ENCODE measurements around the gene ERG28. TPM values are rescaled to one million over a fixed set of nuclear protein-coding genes. Genes with fewer than 3 reads are reported as not detected.
"Not testable (repeated sequence)": the region's sequence is repeated elsewhere in the genome, so short reads cannot be mapped to it uniquely, and the experiment has no call there.

ERG28 gene
- total RNA-seq, 1 donor from 2014 or later, result 6.7 TPM

GRCh38 chr14:75626396-75626795 lies 34.3 kb downstream of the ERG28 start:
- no peak for DNase-seq (ENCODE audit: low read depth, low spot score)

DNA sequence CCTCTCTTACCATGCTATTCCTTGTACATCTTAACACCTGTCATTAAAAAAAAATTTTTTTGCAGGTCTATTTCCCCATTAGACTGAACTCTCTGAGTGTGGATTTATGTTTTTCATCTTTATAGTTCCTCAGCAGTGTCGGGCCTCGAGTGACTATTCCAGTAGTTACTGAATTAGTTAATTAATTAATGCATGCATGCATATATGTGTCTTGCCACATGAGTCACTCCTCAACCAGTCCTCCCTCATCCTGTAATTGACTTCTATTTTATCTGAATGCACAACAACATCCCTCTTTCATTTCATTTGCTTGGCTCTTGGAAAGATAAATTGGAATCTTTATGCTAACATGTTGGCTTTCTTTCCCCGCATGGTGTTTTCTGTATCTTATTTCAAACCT lies 35.6 kb downstream of the ERG28 start:
- DNase-seq (ENCODE audit: low read depth, low spot score), result no peak

DNA sequence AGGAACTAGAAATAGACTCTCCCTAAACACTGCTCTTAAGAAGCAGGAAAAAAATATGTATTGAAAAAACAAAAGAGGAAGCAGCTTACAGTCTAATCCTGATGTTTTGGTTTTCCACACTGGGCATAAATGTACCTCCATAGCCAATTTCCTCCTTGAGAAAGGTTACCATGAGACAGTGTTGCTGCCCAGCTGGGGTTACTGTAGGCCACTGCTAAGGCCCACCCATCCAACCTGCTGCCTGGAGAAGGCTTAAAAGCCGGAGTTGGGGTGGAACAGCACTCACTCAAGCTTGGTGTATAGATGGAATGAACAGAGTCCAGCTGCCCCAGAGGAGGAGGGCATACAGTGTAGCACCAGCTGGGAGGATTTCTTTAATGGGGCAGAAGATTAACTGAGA lies 41.1 kb downstream of the ERG28 start:
- DNase-seq (ENCODE audit: low read depth, low spot score), result no peak

GRCh38 chr14:75615200-75615599 lies 45.5 kb downstream of the ERG28 start:
- no peak for DNase-seq (ENCODE audit: low read depth, low spot score)

DNA sequence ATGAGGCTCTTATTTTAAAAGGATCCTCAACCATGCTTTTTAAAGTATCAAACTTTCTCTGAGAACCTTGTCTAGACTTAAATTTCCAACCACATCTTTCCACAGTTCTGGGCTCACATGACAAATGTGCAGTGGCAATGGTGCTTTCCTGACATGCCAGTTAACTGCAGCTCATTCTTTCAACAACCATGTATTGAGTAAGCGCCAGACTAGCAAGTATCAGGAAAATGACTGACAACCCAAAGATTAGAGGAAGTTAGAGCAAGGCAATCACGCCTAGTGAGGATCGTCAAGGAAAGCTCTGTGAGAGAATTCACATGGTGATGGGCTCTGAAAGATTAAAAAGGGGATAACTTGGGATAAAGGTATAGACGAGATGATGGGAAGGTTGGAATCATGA lies 46.5 kb downstream of the ERG28 start:
- DNase-seq (ENCODE audit: low read depth, low spot score), result no peak

- DNase-seq (ENCODE audit: low read depth, low spot score), result no peak
These were observed 48.5 kb downstream of the ERG28 start for GRCh38 chr14:75612157-75612556.

- no peak for DNase-seq (ENCODE audit: low read depth, low spot score)
These were observed 49.8 kb downstream of the ERG28 start for GRCh38 chr14:75610834-75611233.

DNA sequence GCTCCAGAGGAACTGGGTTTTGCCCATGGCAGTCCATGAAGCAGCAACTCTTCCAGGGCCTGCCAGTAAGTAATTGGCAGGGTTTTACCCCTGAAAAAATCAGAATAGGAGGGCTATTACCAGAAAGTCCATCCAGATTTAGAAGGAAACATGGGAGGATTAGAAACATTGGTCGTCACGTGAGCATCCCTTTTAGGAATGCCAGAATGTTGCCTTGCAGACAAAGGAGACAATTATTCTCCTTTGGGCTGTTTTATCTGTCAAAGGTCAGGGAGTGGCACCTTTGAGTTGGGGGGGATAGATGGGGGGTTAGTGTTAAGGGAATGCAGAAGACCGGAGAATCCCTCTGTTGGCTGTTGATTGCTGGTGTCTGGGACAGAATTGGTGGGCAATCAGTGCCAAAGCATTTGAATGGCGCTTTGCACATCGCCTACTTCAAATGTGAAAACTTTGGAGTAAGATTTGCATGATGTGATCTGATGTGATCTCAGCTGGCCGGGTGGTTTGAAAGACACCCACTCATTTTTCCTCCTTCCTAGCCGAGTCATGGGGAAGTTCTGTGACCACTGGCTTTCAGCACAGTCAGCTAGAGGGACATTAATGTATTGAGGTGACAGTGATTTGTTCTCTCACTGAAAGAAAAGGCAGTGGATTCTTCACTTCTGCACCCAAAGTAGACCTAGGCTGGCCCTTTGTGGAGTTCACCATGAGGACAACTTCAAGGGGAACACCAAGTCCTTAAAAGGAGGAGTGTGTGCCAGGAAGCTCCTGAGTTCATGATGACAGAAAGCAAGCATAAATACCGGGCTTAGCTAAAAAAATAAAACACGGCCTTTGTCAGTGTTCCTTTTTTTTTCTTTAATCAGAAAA lies 50.8 kb downstream of the ERG28 start:
- no peak for DNase-seq (ENCODE audit: low read depth, low spot score)

GRCh38 chr14:75609116-75609515 lies 51.6 kb downstream of the ERG28 start:
- DNase-seq (ENCODE audit: low read depth, low spot score), result no peak

DNA sequence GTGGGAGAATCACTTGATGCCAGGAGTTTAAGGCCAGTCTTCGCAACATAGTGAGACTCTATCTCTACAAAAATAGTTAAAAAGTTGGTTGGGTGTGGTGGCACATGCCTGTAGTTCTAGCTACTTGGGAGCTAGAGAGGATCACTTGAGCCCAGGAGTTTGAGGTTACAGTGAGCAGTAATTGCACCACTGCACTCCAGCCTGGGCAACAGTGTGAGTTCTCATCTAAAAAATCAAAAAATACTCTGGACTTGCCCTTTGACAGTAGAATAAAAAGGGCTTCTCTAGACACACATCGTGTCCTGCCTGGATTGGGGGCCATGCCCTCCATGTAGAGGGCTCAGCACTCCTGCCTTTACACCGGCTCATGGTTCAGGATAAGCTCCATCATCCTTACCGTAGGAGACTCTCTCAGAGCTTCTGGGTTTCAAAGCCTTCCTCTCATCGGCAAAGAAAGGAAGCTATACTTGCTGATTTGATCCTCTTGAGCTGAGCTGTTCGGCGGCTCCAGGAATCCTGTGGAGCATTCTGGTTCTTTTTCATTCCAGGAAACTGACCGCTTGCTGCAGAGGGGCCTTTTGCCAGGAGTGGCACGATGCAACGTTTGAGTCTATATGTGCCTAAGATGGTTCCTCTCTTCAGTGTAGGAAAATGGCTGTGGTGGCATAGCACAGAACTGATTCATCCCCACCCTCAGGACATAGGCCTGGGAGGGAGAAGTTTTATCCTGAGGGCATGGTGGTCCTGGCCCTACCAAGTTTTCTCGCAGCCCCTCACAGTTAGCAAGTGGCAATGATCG lies 52.6 kb downstream of the ERG28 start:
- DNase-seq (ENCODE audit: low read depth, low spot score), result no peak

DNA sequence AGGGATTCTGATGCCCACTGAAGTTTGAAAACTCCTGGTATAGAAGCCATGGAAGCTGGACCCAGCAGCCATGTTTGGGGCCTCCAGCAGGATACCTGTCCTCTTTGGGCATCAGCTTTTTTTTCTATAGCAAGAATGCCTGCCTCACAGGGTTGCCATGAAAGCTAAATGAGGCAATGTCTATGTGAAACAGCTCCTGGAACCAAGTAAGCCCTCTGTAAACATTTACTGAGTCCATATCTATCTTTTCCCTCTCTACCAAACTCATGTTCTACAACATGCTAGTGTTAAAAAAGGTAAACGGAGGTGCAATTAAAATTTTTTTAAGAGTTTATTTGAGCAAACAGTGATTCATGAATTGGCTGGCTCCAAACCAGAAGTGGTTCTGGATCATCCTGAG lies 53.6 kb downstream of the ERG28 start:
- no peak for DNase-seq (ENCODE audit: low read depth, low spot score)

- DNase-seq (ENCODE audit: low read depth, low spot score), result no peak
These were observed 54.8 kb downstream of the ERG28 start for GRCh38 chr14:75605916-75606315.

DNA sequence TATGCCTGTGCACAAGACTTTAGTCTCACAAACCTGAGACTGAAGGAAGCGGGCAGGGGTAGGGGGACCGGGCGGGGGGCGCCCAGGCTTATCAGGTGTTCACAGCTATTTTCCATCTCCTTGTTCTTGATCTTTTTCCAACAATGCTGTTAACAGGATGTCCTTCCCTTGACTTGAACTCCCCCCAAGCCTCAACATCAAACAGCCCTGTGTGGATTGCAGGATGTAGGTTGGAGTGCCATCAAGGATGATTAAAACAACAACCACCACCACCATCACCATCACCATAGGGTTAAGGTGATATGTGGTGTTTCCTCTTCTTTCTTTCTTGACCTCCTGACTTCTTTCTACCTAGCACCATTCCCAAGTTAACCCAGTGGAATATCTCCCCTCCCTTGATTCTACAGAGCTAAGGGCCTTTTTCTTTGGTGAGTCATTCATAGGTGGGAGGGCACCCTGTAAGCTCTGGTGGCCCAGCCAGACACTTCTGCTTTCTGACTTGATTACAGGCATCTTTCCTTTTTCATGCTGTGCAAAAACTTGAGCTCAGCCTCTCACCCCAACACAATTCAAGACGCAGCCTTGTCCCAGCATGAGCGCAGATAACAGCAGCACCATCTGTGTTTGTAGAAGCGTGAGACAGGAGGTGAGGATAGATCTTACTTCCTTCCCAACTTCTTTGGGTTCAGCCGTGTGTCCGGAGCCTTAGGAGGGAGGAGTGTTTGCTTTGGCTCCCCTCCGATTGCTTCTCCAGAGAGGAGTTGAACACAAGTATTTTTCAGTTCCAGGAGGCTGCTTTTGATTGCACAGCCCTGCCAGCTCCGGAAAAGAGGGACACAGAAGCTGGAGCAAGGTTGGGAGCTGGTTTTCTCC lies 55.5 kb downstream of the ERG28 start:
- peak; percentile 76 for DNase-seq (ENCODE audit: low read depth, low spot score)

- DNase-seq (ENCODE audit: low read depth, low spot score), result no peak
These were observed 58.2 kb downstream of the ERG28 start for GRCh38 chr14:75602503-75602902.

GRCh38 chr14:75601061-75601460 lies 59.6 kb downstream of the ERG28 start:
- not testable (repeated sequence) for DNase-seq (ENCODE audit: low read depth, low spot score)

DNA sequence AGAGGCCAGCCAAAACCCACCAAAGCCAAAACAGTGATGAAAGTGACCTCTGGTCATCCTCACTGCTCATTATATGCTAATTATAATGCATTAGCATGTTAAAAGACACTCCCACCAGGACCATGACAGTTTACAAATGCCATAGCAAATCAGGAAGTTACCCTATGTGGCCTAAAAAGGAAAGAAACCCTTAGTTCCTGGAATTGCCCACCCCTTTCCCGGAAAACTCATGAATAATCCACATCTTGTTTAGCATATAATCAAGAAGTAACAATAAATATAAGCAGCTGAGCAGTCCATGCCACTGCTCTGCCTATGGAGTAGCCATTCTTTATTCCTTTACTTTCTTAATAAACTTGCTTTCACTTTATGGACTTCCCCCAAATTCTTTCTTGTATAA lies 60.6 kb downstream of the ERG28 start:
- not testable (repeated sequence) for DNase-seq (ENCODE audit: low read depth, low spot score)

Other genes starting within 250 kb of the ERG28 start
- gene JDP2, start 232.9 kb downstream of the ERG28 start, total RNA-seq, result 10.1 and 12.5 TPM in 2 replicates
- 1.1 and 1.4 TPM in 2 replicates for gene BATF, start 138.4 kb downstream of the ERG28 start, total RNA-seq
- gene FLVCR2, start 82.3 kb downstream of the ERG28 start, total RNA-seq, result 0.40 and 2.2 TPM in 2 replicates
- gene TTLL5, start 370 bp upstream of the ERG28 start, total RNA-seq, result 43.8 and 46.2 TPM in 2 replicates